Cerebellar cortex (tissue), 1 donor: ENCODE measurements around the gene SCYL3.

Experiments
- DNase-seq: peaks from one replicate; pipeline ENCODE4 v3.0.0-alpha.2; 2015; ENCODE audit warnings: low spot score

SCYL3 gene

GRCh38 chr1:169900571-169900970, 6.9 kb upstream of the SCYL3 start:
- DNase-seq, result no peak

DNA sequence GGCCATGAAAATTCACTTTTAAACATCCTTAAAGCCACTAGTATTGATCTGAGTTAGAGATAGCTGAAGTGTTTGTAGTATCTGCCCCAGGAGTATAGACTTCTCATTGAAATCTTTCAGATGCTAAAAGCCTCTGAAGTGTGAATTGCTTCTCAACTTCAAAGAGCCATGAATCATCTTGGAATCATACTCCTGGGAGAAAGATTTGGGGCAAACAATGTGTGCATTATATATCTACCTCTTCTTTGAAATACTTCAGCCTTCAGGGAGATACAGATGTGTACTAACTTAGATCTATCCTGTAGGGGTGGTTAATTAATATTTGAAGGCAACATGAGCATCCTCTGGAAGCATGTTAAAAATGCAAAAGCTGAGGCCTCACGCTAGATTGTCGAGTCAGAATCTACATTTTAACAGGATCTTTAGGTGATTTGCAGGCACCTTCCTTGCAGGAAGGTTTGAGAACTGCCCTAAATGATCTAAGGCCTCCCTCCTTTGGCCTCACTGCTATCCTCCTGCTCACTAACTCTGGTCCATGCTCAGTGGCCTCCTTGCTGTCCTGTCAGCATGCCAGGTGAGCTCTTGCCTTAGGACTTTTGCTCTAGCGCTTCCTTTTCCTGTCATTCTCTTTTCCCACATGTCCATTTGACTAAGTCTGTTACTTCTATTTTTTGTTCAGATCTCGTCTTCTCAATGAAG, 6.0 kb upstream of the SCYL3 start:
- DNase-seq, result no peak

GRCh38 chr1:169896013-169896412, 2.3 kb upstream of the SCYL3 start:
- DNase-seq, result no peak

GRCh38 chr1:169894424-169895145, 889 bp upstream of the SCYL3 start:
- DNase-seq, result no peak

DNA sequence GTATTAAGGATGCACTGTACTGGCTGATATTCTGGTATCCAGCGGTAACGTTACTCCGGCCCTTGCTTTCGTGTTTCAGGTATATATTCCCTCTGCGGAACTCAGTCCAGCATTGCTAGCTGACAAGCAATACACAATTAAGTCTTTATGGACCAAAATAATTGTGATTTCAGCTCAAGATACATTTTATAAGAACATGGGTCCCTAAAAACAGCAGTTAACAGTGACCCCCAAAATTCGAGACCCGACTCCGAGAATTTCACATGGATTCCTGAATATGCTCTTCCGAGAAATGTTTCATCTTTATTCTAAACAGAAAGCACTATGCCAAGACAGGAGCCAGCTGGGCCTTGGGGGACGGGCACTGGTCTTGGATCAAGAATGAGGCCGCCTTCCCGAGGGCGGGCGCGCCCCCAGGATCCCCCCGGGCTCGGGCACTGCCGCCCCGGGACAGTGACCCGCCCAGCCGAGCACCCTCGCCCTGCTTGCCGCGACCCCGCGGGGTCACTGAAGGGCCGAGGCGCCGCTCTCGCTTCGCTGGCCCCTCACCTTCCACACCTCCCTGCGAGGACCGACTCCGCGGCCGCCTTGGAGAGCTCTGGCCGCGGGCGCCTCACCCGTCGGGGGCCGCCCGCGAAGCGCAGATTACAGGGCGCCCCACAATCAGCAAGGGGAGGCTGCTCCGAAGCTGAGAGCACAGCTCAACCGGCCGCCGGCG, 610 bp downstream of the SCYL3 start:
- DNase-seq, result peak; percentile 49

- peak; percentile 47 for DNase-seq
Measured at GRCh38 chr1:169892176-169892926, 1.3 kb downstream of the SCYL3 start.

GRCh38 chr1:169891539-169891885, 2.2 kb downstream of the SCYL3 start:
- DNase-seq, result no peak

DNA sequence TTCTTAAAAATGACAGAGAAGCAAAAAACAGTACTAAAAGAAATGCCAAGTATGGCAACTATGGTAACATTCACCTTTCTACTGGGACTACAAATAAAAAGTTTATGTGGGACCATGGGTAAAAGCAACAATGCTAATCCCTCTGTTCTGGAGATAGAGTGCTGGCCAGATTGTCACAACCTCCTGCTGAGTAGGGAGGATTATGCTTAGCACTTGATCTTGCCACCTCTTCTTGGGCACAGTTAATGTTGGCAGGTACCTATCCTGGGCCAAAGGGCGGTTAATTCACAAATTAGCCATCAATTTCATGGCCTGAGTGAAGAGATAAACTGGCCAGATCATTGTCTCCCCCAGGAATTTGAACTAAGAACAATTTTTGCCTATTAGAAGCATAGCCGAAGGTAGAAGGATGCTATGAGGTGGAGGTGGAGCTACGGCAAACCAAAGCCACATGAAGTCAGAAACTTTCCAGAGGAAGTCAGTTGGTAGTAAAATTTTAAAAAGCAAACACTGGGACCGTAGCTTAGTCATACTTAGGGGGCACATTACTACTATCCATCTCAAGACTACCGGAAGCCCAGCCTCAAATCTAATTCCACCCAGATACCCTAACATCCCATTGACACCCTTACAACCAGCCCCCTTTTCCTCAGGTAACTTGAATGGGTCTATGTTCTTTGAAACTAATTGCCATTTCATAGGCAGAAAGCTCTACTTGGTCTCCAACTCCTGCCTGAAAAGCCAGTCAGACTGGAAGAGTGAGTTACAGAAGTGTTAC, 2.7 kb downstream of the SCYL3 start:
- peak; percentile 29 for DNase-seq

DNA sequence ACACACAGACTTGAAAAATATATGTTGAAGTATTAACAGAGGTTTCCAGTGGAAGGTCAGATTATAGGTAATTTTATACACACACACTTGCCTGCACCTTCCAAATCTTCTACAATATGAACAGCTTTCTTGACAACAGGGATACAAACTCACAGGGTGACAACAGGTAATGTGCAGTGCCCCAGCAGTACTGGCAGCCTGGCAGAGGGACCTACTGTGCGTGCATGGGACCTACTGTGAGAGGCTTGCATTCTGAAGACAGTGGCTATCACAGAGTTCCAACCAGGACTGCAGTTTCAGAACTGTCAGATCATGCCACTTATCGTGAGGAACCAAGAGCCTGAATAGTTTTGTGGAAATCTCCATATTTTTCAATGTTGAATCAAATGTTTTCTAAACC, 3.8 kb downstream of the SCYL3 start:
- no peak for DNase-seq

DNA sequence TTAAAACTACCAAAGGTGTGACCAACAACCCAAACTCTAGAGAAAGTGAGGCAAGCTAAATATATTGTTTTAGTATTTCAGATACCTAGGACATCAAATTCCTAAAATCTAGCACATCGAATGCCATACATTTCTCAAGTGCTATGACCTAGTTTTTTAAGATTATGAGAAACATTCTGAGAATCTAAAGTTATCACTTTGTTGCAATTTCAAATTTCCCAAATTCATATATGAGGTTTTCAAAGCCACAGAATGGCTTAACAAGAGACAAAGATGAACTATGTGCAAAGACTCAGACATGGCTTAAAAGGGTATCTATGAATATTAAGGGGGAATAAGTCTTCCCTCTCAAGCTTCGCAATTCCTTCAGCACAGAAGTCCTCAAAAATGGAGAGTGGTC, 6.8 kb downstream of the SCYL3 start:
- DNase-seq, result no peak

DNA sequence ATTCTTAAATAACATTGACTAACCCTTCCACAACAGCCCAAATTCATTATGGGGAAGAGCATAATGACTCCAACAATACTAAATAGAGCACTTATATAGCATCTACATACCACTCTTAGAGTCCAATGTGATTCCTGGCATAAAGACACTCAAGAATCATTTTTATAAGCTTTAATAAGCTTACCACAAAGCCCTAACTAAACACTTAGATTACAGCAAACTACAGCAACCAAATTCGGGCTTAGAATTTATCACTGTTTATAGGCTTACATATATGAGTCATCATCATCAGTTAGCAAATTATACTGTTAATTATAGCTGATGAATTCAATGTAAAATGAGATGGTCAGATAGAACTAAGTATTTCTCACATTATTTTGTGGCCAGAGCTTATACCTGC, 7.3 kb downstream of the SCYL3 start:
- DNase-seq, result no peak

DNA sequence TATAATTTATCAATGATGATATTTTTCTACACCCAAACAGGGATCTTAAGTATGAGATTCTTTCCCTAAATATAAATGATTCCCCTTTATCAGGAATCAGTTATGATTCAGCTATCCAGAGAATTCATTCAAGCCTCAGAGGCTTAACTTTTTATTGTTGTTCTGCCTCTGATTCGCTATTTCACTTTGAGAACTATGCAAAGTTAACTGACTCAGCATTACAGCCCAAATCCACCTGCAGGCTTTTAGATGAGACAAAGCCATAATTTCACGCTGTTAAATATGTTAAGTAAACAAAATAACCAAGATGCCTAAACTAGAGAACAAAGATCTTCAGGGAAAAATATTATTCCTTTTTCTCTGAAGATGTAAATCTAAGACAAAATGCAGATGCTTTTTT, 8.5 kb downstream of the SCYL3 start:
- no peak for DNase-seq

- DNase-seq, result no peak
Measured at GRCh38 chr1:169884634-169885033, 9.1 kb downstream of the SCYL3 start.

GRCh38 chr1:169882039-169882511, 11.6 kb downstream of the SCYL3 start:
- no peak for DNase-seq

GRCh38 chr1:169879034-169879840, 14.5 kb downstream of the SCYL3 start:
- no peak for DNase-seq

DNA sequence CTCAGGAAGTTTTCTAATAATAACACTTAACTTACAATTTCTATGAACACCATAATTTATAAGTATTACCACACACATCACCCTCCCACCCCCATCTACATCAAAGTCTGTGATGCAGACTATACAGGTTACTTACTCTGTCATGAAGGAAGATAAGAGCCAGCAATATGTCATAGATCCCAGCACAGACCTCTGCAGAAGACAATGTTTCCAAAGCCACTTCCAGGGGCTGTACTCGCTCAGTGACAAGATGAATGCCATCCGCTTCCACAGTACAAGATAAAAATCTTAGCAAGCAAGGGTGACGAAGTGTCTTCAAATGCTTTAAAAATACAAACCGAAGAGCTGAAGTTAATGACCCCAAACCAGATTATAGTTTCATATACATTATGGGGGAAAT, 15.2 kb downstream of the SCYL3 start:
- no peak for DNase-seq

DNA sequence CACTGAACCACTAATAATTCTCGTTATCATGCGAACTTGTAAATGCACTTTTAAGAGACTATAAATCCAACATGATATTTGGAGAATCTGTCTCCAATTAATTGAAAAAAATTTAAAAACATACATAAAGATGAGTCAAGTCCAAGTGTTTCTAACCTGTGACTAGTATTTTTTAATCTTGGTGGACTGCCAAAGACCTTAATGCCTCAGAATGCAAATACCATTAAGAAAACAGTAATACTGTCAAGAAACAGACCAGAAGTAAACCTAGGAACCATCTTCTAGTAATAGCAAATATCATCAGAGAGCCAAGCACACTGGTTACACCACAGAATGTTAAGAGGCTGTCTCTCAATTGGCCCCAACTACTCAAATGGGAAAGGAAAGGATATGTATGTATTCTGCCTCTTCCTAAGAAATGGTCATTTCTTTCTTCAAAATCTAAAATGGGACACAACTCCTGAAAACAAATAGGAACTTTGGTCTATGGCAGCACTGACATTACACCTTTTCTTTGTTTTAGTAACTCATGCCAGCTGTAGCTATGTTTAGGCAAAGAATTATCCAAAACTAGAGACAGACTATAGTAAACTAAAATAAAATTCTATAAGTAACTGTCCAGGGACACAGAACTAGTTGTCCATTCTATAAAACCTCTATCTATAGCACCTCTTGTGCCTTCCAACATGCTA, 15.8 kb downstream of the SCYL3 start:
- DNase-seq, result no peak

- no peak for DNase-seq
Measured at GRCh38 chr1:169874229-169874628, 19.5 kb downstream of the SCYL3 start.

GRCh38 chr1:169873582-169874199, 20.0 kb downstream of the SCYL3 start:
- no peak for DNase-seq

- DNase-seq, result no peak
Measured at GRCh38 chr1:169872906-169873305, 20.8 kb downstream of the SCYL3 start.
